BLaER1 treated with 17β-estradiol and CSF1 and Interleukin-3, amounts not matched to agents 10 nM and 100 nM (cell line): Measurements from ENCODE around the gene CERS4.
"Not testable (repeated sequence)": the region's sequence is repeated elsewhere in the genome, so short reads cannot be mapped to it uniquely, and the experiment has no call there.

Source experiments
- H3K27ac ChIP-seq, 11 experiments: shearing (Covaris generic); formaldehyde crosslinking; 2 replicates each; pipeline ENCODE4 v1.8.1; 2022
- H3K27me3 ChIP-seq, 11 experiments: shearing (Covaris generic); formaldehyde crosslinking; 2 replicates each; pipeline ENCODE4 v1.8.1; 2022
- H3K36me3 ChIP-seq, 11 experiments: shearing (Covaris generic); formaldehyde crosslinking; 2 replicates each; pipeline ENCODE4 v1.8.1; 2022
- H3K4me1 ChIP-seq, 10 experiments: shearing (Covaris generic); formaldehyde crosslinking; 2 replicates each; pipeline ENCODE4 v1.8.1; 2022
- H3K4me2 ChIP-seq, 11 experiments: shearing (Covaris generic); formaldehyde crosslinking; 2 replicates each; pipeline ENCODE4 v1.8.1; 2022
- H3K4me3 ChIP-seq, 10 experiments: shearing (Covaris generic); formaldehyde crosslinking; 2 replicates each; pipeline ENCODE4 v1.8.1; 2022
- H3K9ac ChIP-seq, 11 experiments: shearing (Covaris generic); formaldehyde crosslinking; 2 replicates each; pipeline ENCODE4 v1.8.1; 2022
- H3K9me3 ChIP-seq, 11 experiments: shearing (Covaris generic); formaldehyde crosslinking; replicated peaks in 1 of 11; 2 replicates each; pipeline ENCODE4 v1.8.1; 2022
- H4K20me1 ChIP-seq, 11 experiments: shearing (Covaris generic); formaldehyde crosslinking; 2 replicates each; pipeline ENCODE4 v1.8.1; 2022
- Cebpa-rat ChIP-seq, 11 experiments: shearing (Covaris generic); IDR thresholded peaks; 2 replicates each; pipeline ENCODE4 v1.8.1; 2022

CERS4 gene

GRCh38 chr19:8244442-8244841 lies 35.3 kb downstream of the CERS4 start:
- Histone ChIP-seq H3K4me3 (no peak overlapping the region), H3K9ac (no peak overlapping the region)
- no peak for TF ChIP-seq Cebpa-rat (IDR thresholded peaks at IDR 0.05)

GRCh38 chr19:8245869-8246835 lies 37.0 kb downstream of the CERS4 start:
- H3K9me3 ChIP-seq: peaks cover 10 to 19% (median 13%) of the 10 kb centered on the region in 11 experiments
- no peak overlapping the region for H3K9ac ChIP-seq
- H3K27me3 ChIP-seq: no peaks in the 10 kb centered on the region
- peaks cover 16 to 47% (median 35%) of the 10 kb centered on the region in 11 experiments for H3K36me3 ChIP-seq
- H3K4me2 ChIP-seq: no peak overlapping the region
- H3K27ac ChIP-seq: no peak overlapping the region
- H4K20me1 ChIP-seq: peaks cover 0 to 6% (median 0%) of the 10 kb centered on the region in 11 experiments; a peak in 6 of 22 replicates
- H3K4me3 ChIP-seq: no peak overlapping the region
- peaks cover 3 to 34% (median 21%) of the 10 kb centered on the region in 10 experiments for H3K4me1 ChIP-seq
- TF ChIP-seq Cebpa-rat (IDR thresholded peaks at IDR 0.05): no peak

More at GRCh38 chr19:8244442-8244841, 35.3 kb downstream of the CERS4 start:
- peaks cover 11 to 42% (median 27%) of the 10 kb centered on the region in 11 experiments for H3K36me3 ChIP-seq
- H3K4me1 ChIP-seq: peaks cover 20 to 51% (median 38%) of the 10 kb centered on the region in 10 experiments
- H3K27me3 ChIP-seq: no peaks in the 10 kb centered on the region
- H3K9me3 ChIP-seq: peaks cover 12 to 22% (median 15%) of the 10 kb centered on the region in 11 experiments
- peak overlapping the region in 3 of 11 experiments; percentile 23 to 66 (median 25); a peak in 4 of 22 replicates for H3K4me2 ChIP-seq
- peaks cover 0 to 8% (median 3%) of the 10 kb centered on the region in 11 experiments; a peak in 7 of 22 replicates for H4K20me1 ChIP-seq
- H3K27ac ChIP-seq: no peak overlapping the region

- not testable (repeated sequence) for H4K20me1 ChIP-seq, H3K4me2 ChIP-seq, H3K27me3 ChIP-seq, H3K9ac ChIP-seq, H3K4me3 ChIP-seq, H3K27ac ChIP-seq
- Histone ChIP-seq H3K36me3 (peaks cover 16 to 45% (median 34%) of the 10 kb centered on the region in 11 experiments), H3K9me3 (peaks cover 10 to 12% (median 12%) of the 10 kb centered on the region in 11 experiments), H3K4me1 (peaks cover 0 to 22% (median 10%) of the 10 kb centered on the region in 10 experiments; a peak in 15 of 20 replicates)
Measured at GRCh38 chr19:8247129-8247890, 38.1 kb downstream of the CERS4 start.

GRCh38 chr19:8248348-8249328 lies 39.5 kb downstream of the CERS4 start:
- H3K27me3 ChIP-seq: no peaks in the 10 kb centered on the region
- no peaks in the 10 kb centered on the region; a peak in 1 of 22 replicates for H3K9me3 ChIP-seq
- peaks cover 0 to 15% (median 2%) of the 10 kb centered on the region in 10 experiments; a peak in 9 of 20 replicates for H3K4me1 ChIP-seq
- H3K4me3 ChIP-seq: no peak overlapping the region
- no peak overlapping the region for H3K27ac ChIP-seq
- no peak overlapping the region for H3K9ac ChIP-seq
- no peak overlapping the region for H3K4me2 ChIP-seq
- H4K20me1 ChIP-seq: peaks cover 0 to 3% (median 0%) of the 10 kb centered on the region in 11 experiments; a peak in 4 of 22 replicates
- TF ChIP-seq Cebpa-rat (IDR thresholded peaks at IDR 0.05): no peak
- peaks cover 7 to 44% (median 26%) of the 10 kb centered on the region in 11 experiments for H3K36me3 ChIP-seq

GRCh38 chr19:8250596-8250995 lies 41.4 kb downstream of the CERS4 start:
- H3K4me1 ChIP-seq: 0 out of 20 replicates have a peak, but pooled peaks cover 0 to 6% (median 0%) of the 10 kb centered on the region in 10 experiments
- no peak overlapping the region for H3K4me3 ChIP-seq
- no peak overlapping the region for H3K9ac ChIP-seq
- peaks cover 9 to 63% (median 39%) of the 10 kb centered on the region in 11 experiments for H3K36me3 ChIP-seq
- peaks cover 0 to 3% (median 0%) of the 10 kb centered on the region in 11 experiments; a peak in 4 of 22 replicates for H4K20me1 ChIP-seq
- H3K4me2 ChIP-seq: no peak overlapping the region
- no peak for TF ChIP-seq Cebpa-rat (IDR thresholded peaks at IDR 0.05)
- no peak overlapping the region for H3K27ac ChIP-seq
- no peaks in the 10 kb centered on the region for H3K9me3 ChIP-seq
- H3K27me3 ChIP-seq: no peaks in the 10 kb centered on the region

GRCh38 chr19:8251025-8251472 lies 41.9 kb downstream of the CERS4 start:
- Histone ChIP-seq H3K27me3 (no peaks in the 10 kb centered on the region), H3K4me3 (no peak overlapping the region), H3K36me3 (peaks cover 13 to 67% (median 43%) of the 10 kb centered on the region in 11 experiments), H3K4me2 (no peak overlapping the region), H3K4me1 (0 out of 20 replicates have a peak, but pooled peaks cover 0 to 6% (median 0%) of the 10 kb centered on the region in 10 experiments), H4K20me1 (peaks cover 0 to 3% (median 0%) of the 10 kb centered on the region in 11 experiments; a peak in 4 of 22 replicates), H3K9ac (no peak overlapping the region), H3K9me3 (no peaks in the 10 kb centered on the region), H3K27ac (no peak overlapping the region)
- no peak for TF ChIP-seq Cebpa-rat (IDR thresholded peaks at IDR 0.05)

- peaks cover 0 to 10% (median 0%) of the 10 kb centered on the region in 11 experiments; a peak in 3 of 22 replicates for H4K20me1 ChIP-seq
- no peak overlapping the region for H3K9ac ChIP-seq
- H3K4me2 ChIP-seq: no peak overlapping the region
- H3K36me3 ChIP-seq: peaks cover 29 to 77% (median 52%) of the 10 kb centered on the region in 11 experiments
- H3K4me1 ChIP-seq: peaks cover 0 to 22% (median 8%) of the 10 kb centered on the region in 10 experiments; a peak in 14 of 20 replicates
- H3K4me3 ChIP-seq: no peak overlapping the region
- H3K9me3 ChIP-seq: no peaks in the 10 kb centered on the region
- no peak for TF ChIP-seq Cebpa-rat (IDR thresholded peaks at IDR 0.05)
- no peak overlapping the region for H3K27ac ChIP-seq
- H3K27me3 ChIP-seq: no peaks in the 10 kb centered on the region
Measured at GRCh38 chr19:8252922-8253589, 43.9 kb downstream of the CERS4 start.
